Heart left ventricle (tissue), 16 donors: Measurements from ENCODE around the gene LRP1B. TPM values are rescaled to one million over a fixed set of nuclear protein-coding genes. Genes with fewer than 3 reads are reported as not detected.

ENCODE experiments used
- ATAC-seq, 4 donors: fragments of 200-7000 bp; cut with Tn5 transposase; one replicate each; pipeline ENCODE4 v1.9.1; 2020 to 2022; ENCODE audit warnings: moderate library complexity in 4 of 4, mild to moderate bottlenecking in 3 of 4, moderate number of reproducible peaks in 1 of 4
- DNase-seq, 5 donors: peaks; one replicate each; pipeline ENCODE4 v3.0.0-alpha.2; 2020
- H3K27ac ChIP-seq, 12 donors: fragments of 200-600 bp; sonication (generic) in 4 of 12; one replicate each; pipeline versions ENCODE4 v1.5.0 to v1.8.0; 2016 to 2022; ENCODE audit warnings: mild to moderate bottlenecking in 2 of 12
- H3K27me3 ChIP-seq, 9 donors: fragments of 200-600 bp; sonication (generic) in 2 of 9; one replicate each; pipeline versions ENCODE4 v1.5.1 to v1.8.0; 2016 to 2022; ENCODE audit warnings: mild to moderate bottlenecking in 3 of 9
- H3K36me3 ChIP-seq, 9 donors: fragments of 200-600 bp; sonication (generic) in 2 of 9; one replicate each; pipeline versions ENCODE4 v1.5.0 to v1.8.0; 2018 to 2022; ENCODE audit warnings: mild to moderate bottlenecking in 2 of 9
- H3K4me1 ChIP-seq, 12 donors: fragments of 200-600 bp; sonication (generic) in 4 of 12; one replicate each; pipeline versions ENCODE4 v1.5.0 to v1.8.0; 2016 to 2022; ENCODE audit warnings: mild to moderate bottlenecking in 3 of 12
- H3K4me3 ChIP-seq, 12 donors: fragments of 200-600 bp; sonication (generic) in 4 of 12; one replicate each; pipeline versions ENCODE4 v1.5.0 to v1.8.0; 2017 to 2022; ENCODE audit warnings: mild to moderate bottlenecking in 9 of 12, moderate library complexity in 4 of 12
- H3K9me3 ChIP-seq, 12 donors: fragments of 200-600 bp; sonication (generic) in 4 of 12; one replicate each; pipeline versions ENCODE4 v1.5.0 to v1.8.0; 2016 to 2022; ENCODE audit warnings: mild to moderate bottlenecking in 1 of 12
- CTCF ChIP-seq, 12 donors: fragments of 200-600 bp; sonication (generic) in 4 of 12; IDR thresholded peaks; one replicate each; pipeline versions ENCODE4 v1.5.0 to v1.8.0; 2018 to 2022; ENCODE audit warnings: antibody characterized with exemption in 12 of 12, mild to moderate bottlenecking in 5 of 12
- POLR2A ChIP-seq, 2 donors: fragments of 450-650 bp; IDR thresholded peaks; one replicate each; pipeline ENCODE4 v1.6.1; 2017; ENCODE audit warnings: antibody characterized with exemption in 2 of 2, mild to moderate bottlenecking in 2 of 2, moderate library complexity in 2 of 2
- WGBS, 4 donors: extraction: QIAGEN DNeasy Blood & Tissue Kit in 2 of 4; methylation state at CpG; one replicate each; pipeline versions ENCODE4 v1.1.5 to v1.1.7; 2013 to 2018; 5-methylcytosine and 5-hydroxymethylcytosine counted together
- intact Hi-C, 10 donors: fragments of 100-400 bp; cut with DNase I; formaldehyde crosslinking; loops; one replicate each; pipeline versions ENCODE4 v1.11.1 to v1.14.2; 2022
- polyA plus RNA-seq, 2 donors: library from polyadenylated mRNA; stranded (reverse); fragments of 200-250 nt; gene quantifications; one replicate each; pipeline ENCODE4 v1.2.3, GENCODE V29; 2013
- total RNA-seq, 9 donors: library from RNA; depleted of rRNA in 2 of 9; stranded (reverse); fragments of >200 nt in 2 of 9; fragmentation: NEBNext Ultra II Directional in 3 of 9; extraction: Animal tissue kit (Norgen Biotek cat#: 25700) in 3 of 9; gene quantifications; one replicate each; pipeline versions ENCODE4 v1.1.0 to v1.2.4, GENCODE V29; 2016 to 2023
- donor health status: ischemic (EF 13 %, LVEDD 7.1; RV severe dilation, severe dysfunction).
- donor health status: healthy with polysubstance abuse.
- donor health status: DM: no; HTN: yes; CAD: no.
- donor health status: DM: no; HTN: no; CAD: no.
- donor health status: ischemic (EF 25% LVEDD 6.9; RV normal size, moderate dysfunction).
- donor health status: ischemic (EF 25% LVEDD 5.7; RV mildly dilated, moderate dysfunction).
- donor health status: healthy.
- donor health status: DM: yes; HTN: yes; CAD: no.
- donor health status: ischemic (EF 35%, LVEDD 5.7; RV mildly dilated, moderate dysfunction).
- donor health status: nonischemic (EF 11% LVEDD 7.7; RV severe dilation, severe dysfunction).
- donor health status: DM: yes; HTN: yes; CAD: no.
- donor health status: PGD.
- donor health status: ischemic (EF 29% LVEDD 5.4; RV normal size, mild dysfunction).
- donor health status: nonischemic (EF 23%, LVEDD 6.1; RV moderate dilation, normal function).

Gene LRP1B
- total and polyA plus RNA-seq, 11 donors = 0.01 to 0.19 (median 0.11) TPM; not detected in 2

GRCh38 chr2:141844231-141844630 is 286.6 kb downstream of the LRP1B start:
- Histone ChIP-seq H3K9me3 (no peaks in the 10 kb centered on the region), H3K27ac (no peak overlapping the region), H3K4me3 (no peak overlapping the region), H3K36me3 (no peaks in the 10 kb centered on the region), H3K27me3 (no peaks in the 10 kb centered on the region), H3K4me1 (no peaks in the 10 kb centered on the region)
- intact Hi-C loops = no loop called here
- 79 to 86% (median 80%) methylated on average over 2 of the region's 2 CpGs for WGBS, 4 donors
- ATAC-seq (no peak), DNase-seq (no peak)
- TF ChIP-seq POLR2A (IDR thresholded peaks at IDR 0.05) = no peak
- TF ChIP-seq CTCF (IDR thresholded peaks at IDR 0.05) = no peak

GRCh38 chr2:141835103-141835502 is 295.7 kb downstream of the LRP1B start:
- Histone ChIP-seq H3K27me3 (no peaks in the 10 kb centered on the region), H3K4me3 (no peak overlapping the region), H3K27ac (no peak overlapping the region), H3K4me1 (no peaks in the 10 kb centered on the region), H3K36me3 (no peaks in the 10 kb centered on the region), H3K9me3 (no peaks in the 10 kb centered on the region)
- ATAC-seq (no peak), DNase-seq (no peak)
- 73 to 91% (median 82%) methylated on average over 1 of the region's 1 CpG for WGBS, 4 donors
- intact Hi-C loops = no loop called here
- no peak for TF ChIP-seq CTCF (IDR thresholded peaks at IDR 0.05)
- TF ChIP-seq POLR2A (IDR thresholded peaks at IDR 0.05) = no peak

GRCh38 chr2:141828761-141829160 is 302.1 kb downstream of the LRP1B start:
- no peaks in the 10 kb centered on the region for H3K27me3 ChIP-seq
- TF ChIP-seq CTCF (IDR thresholded peaks at IDR 0.05) = no peak
- TF ChIP-seq POLR2A (IDR thresholded peaks at IDR 0.05) = no peak
- ATAC-seq (no peak), DNase-seq (no peak)
- H3K4me1 ChIP-seq = no peaks in the 10 kb centered on the region
- no peak overlapping the region for H3K27ac ChIP-seq
- H3K36me3 ChIP-seq = no peaks in the 10 kb centered on the region
- no peak overlapping the region for H3K4me3 ChIP-seq
- 85 to 90% (median 85%) methylated on average over 6 of the region's 6 CpGs for WGBS, 4 donors
- intact Hi-C loops = no loop called here
- H3K9me3 ChIP-seq = no peaks in the 10 kb centered on the region

- intact Hi-C loops = no loop called here
- WGBS, 4 donors = 76 to 79% (median 78%) methylated on average over 6 of the region's 6 CpGs
These were observed 306.0 kb downstream of the LRP1B start for GRCh38 chr2:141824790-141825189.

More at GRCh38 chr2:141824790-141825189, 306.0 kb downstream of the LRP1B start:
- no peak for ATAC-seq
- no peaks in the 10 kb centered on the region for H3K27me3 ChIP-seq
- no peak overlapping the region for H3K4me3 ChIP-seq
- no peaks in the 10 kb centered on the region for H3K4me1 ChIP-seq
- H3K36me3 ChIP-seq = no peaks in the 10 kb centered on the region
- H3K9me3 ChIP-seq = no peaks in the 10 kb centered on the region
- TF ChIP-seq POLR2A (IDR thresholded peaks at IDR 0.05) (no peak), CTCF (IDR thresholded peaks at IDR 0.05) (no peak)
- H3K27ac ChIP-seq = no peak overlapping the region
- no peak for DNase-seq
